Ishikawa (cell line): ENCODE measurements around the gene DCC.

ENCODE experiments used
- CEBPB ChIP-seq: IDR thresholded peaks from 2 replicates; pipeline ENCODE4 v1.6.1; 2012
- CREB1 ChIP-seq: IDR thresholded peaks from 2 replicates; pipeline ENCODE4 v1.6.1; 2012; ENCODE audit warnings: low read depth
- EGR1 ChIP-seq: IDR thresholded peaks from 2 replicates; pipeline ENCODE4 v1.6.1; 2012
- FOXM1 ChIP-seq: IDR thresholded peaks from 2 replicates; pipeline ENCODE4 v1.6.1; 2012; ENCODE audit warnings: low read depth, borderline replicate concordance
- NFIC ChIP-seq: IDR thresholded peaks from 2 replicates; pipeline ENCODE4 v1.6.1; 2012
- RAD21 ChIP-seq: IDR thresholded peaks from 2 replicates; pipeline ENCODE4 v1.6.1; 2012; ENCODE audit warnings: low read depth
- REST ChIP-seq: IDR thresholded peaks from 2 replicates; pipeline ENCODE4 v1.6.1; 2012; ENCODE audit warnings: low read depth, mild to moderate bottlenecking
- TAF1 ChIP-seq: IDR thresholded peaks from 2 replicates; pipeline ENCODE4 v1.6.1; 2012; ENCODE audit warnings: low read depth, mild to moderate bottlenecking
- TEAD4 ChIP-seq: IDR thresholded peaks from 2 replicates; pipeline ENCODE4 v1.6.1; 2012
- YY1 ChIP-seq: IDR thresholded peaks from 2 replicates; pipeline ENCODE4 v1.6.1; 2012; ENCODE audit warnings: low read depth
- ZBTB7A ChIP-seq: IDR thresholded peaks from 2 replicates; pipeline ENCODE4 v1.6.1; 2012; ENCODE audit warnings: low read depth

DNA sequence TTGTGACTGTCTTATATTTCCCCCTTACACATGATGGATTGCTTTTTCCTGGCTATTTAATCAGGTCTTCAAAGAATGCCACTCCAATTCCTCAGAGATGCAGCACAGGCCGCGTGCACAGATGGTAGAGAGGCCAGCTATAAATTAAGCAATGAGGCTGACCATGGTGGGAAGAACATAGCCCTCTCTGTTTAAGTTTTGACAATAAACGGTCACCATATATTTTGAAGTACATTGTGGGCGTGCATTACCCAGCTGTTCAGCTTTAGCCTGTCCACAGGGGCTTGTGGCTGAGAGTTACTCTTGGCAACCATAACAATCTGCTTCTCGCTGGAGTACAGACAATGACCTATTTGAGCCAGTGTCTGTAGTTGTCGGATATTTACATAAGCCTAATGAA lies 730.8 kb downstream of the DCC start:
- no peak for TF ChIP-seq REST
- no peak for TF ChIP-seq TAF1
- no peak for TF ChIP-seq FOXM1
- TF ChIP-seq CEBPB, result no peak
- no peak for TF ChIP-seq RAD21
- TF ChIP-seq NFIC, result no peak
- TF ChIP-seq CREB1, result no peak
- no peak for TF ChIP-seq TEAD4
- no peak for TF ChIP-seq YY1
- no peak for TF ChIP-seq EGR1
- TF ChIP-seq ZBTB7A, result no peak
